Activated CD8-positive, alpha-beta T cell treated with anti-CD3 and anti-CD28 coated beads for 36 hours (primary cell): Measurements from ENCODE around the gene METAP1. TPM values are rescaled to one million over a fixed set of nuclear protein-coding genes. Genes with fewer than 3 reads are reported as not detected.

Experiments
- ATAC-seq: fragments of 200-7000 bp; cut with Tn5 transposase; one replicate; pipeline ENCODE4 v1.10.0; 2021; ENCODE audit warnings: mild to moderate bottlenecking, moderate library complexity
- CTCF ChIA-PET: fragments of 350-600 bp; sonication (Branson Sonifier 250); formaldehyde crosslinking; loops from one replicate; lab custom pipeline; 2021; ENCODE audit warnings: antibody characterized with exemption; lab: Charles Lee
- POLR2A ChIA-PET: fragments of 350-600 bp; sonication (Branson Sonifier 250); formaldehyde crosslinking; loops from one replicate; lab custom pipeline; 2021; ENCODE audit warnings: antibody characterized with exemption; lab: Charles Lee
- DNase-seq: peaks from one replicate; pipeline ENCODE4 v3.0.0-alpha.2; 2020
- H3K27ac Mint-ChIP-seq: one replicate; pipeline ENCODE4 v1.8.0; 2021; ENCODE audit warnings: mild to moderate bottlenecking, mixed read lengths
- H3K27me3 Mint-ChIP-seq: one replicate; pipeline ENCODE4 v1.8.0; 2021; ENCODE audit warnings: mixed read lengths
- H3K36me3 Mint-ChIP-seq: one replicate; pipeline ENCODE4 v1.8.0; 2021; ENCODE audit warnings: low read depth, mixed read lengths
- H3K4me1 Mint-ChIP-seq: one replicate; pipeline ENCODE4 v1.8.0; 2021; ENCODE audit warnings: low read depth, mixed read lengths
- H3K4me3 Mint-ChIP-seq: one replicate; pipeline ENCODE4 v1.8.0; 2021; ENCODE audit warnings: mild to moderate bottlenecking, moderate library complexity, mixed read lengths
- H3K9me3 Mint-ChIP-seq: one replicate; pipeline ENCODE4 v1.8.0; 2021; ENCODE audit warnings: mixed read lengths
- CTCF ChIP-seq: fragments of 200-600 bp; IDR thresholded peaks from one replicate; pipeline ENCODE4 v1.8.0; 2022; ENCODE audit warnings: antibody characterized with exemption, mild to moderate bottlenecking
- intact Hi-C: fragments of 100-400 bp; cut with micrococcal nuclease; formaldehyde crosslinking; loops from one replicate; pipeline ENCODE4 v1.10.0; 2022
- total RNA-seq, 2 experiments: library from RNA; stranded (reverse); gene quantifications; one replicate each; pipeline ENCODE4 v1.2.3, GENCODE V29; 2021

METAP1 gene
- total RNA-seq, 2 experiments from 2014 or later, result 67.1 to 70.4 TPM

DNA sequence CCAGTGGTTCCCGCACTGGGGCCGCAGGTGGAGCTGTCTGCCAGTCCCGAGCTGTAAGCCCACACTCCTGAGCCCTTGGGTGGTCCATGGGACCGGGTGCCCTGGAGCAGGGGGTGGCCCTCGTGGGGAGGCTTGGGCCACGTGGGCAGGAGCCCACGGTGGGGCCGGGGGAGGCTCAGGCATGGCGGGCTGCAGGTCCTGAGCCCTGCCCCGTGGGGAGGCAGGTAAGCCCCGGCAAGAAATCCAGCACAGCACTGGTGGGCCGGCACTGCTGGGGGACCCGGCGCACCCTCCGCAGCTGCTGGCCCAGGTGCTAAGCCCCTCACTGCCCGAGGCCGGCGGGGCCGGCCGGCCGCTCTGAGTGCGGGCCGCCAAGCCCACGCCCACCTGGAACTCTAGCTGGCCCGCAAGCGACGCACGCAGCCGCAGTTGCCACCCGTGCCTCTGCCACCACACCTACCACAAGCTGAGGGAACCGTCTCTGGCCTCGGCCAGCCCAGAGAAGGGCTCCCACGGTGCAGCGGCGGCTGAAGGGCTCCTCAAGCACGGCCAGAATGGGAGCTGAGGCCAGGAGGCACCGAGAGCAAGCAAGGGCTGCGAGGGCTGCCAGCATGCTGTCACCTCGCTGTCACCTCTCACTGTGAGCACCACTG is 2.0 kb upstream of the METAP1 start:
- Mint-ChIP-seq H3K27ac (no peak overlapping the region), H3K4me1 (peaks cover 23% of the 10 kb centered on the region), H3K27me3 (no peaks in the 10 kb centered on the region), H3K9me3 (no peaks in the 10 kb centered on the region), H3K36me3 (peaks cover 14% of the 10 kb centered on the region), H3K4me3 (no peak overlapping the region)
- intact Hi-C loops, result loop anchor here (2.0 kb wide), 1 partner anchor 63 kb away; no protein-coding TSS in a partner anchor
- no peak for TF ChIP-seq CTCF
- no peak for DNase-seq
- ChIA-PET POLR2A (interaction anchor here (1.1 to 5.6 kb wide), 2 partner anchors 64 to 65 kb away, joined by 4 to 58 read pairs; partner anchors contain the start of gene EIF4E), CTCF (interaction anchor here (1.3 to 13.4 kb wide), 3 partner anchors 64 to 411 kb away, joined by 4 to 186 read pairs (median 16); no protein-coding TSS in a partner anchor)
- no peak for ATAC-seq

GRCh38 chr4:98994474-98995182 is 893 bp upstream of the METAP1 start:
- no peak for ATAC-seq
- DNase-seq, result no peak
- Mint-ChIP-seq H3K9me3 (no peaks in the 10 kb centered on the region), H3K27ac (peak overlapping the region; percentile 97), H3K4me3 (peak overlapping the region; percentile 89), H3K27me3 (no peaks in the 10 kb centered on the region), H3K36me3 (peaks cover 17% of the 10 kb centered on the region), H3K4me1 (peaks cover 30% of the 10 kb centered on the region)
- CTCF ChIA-PET, result interaction anchor here (0.7 to 13.4 kb wide), 40 partner anchors 8 to 917 kb away, joined by 3 to 186 read pairs (median 4); partner anchors contain the start of genes ADH5, EIF4E, STPG2 and TRMT10A
- no peak for TF ChIP-seq CTCF
- intact Hi-C loops, result loop anchor here (2.0 to 5.0 kb wide), 2 partner anchors 62 to 67 kb away; partner anchors contain the start of gene EIF4E
- POLR2A ChIA-PET, result interaction anchor here (0.6 to 5.6 kb wide), 16 partner anchors 13 to 912 kb away, joined by 3 to 58 read pairs (median 4); partner anchors contain the start of genes ADH5, EIF4E and RAP1GDS1

DNA sequence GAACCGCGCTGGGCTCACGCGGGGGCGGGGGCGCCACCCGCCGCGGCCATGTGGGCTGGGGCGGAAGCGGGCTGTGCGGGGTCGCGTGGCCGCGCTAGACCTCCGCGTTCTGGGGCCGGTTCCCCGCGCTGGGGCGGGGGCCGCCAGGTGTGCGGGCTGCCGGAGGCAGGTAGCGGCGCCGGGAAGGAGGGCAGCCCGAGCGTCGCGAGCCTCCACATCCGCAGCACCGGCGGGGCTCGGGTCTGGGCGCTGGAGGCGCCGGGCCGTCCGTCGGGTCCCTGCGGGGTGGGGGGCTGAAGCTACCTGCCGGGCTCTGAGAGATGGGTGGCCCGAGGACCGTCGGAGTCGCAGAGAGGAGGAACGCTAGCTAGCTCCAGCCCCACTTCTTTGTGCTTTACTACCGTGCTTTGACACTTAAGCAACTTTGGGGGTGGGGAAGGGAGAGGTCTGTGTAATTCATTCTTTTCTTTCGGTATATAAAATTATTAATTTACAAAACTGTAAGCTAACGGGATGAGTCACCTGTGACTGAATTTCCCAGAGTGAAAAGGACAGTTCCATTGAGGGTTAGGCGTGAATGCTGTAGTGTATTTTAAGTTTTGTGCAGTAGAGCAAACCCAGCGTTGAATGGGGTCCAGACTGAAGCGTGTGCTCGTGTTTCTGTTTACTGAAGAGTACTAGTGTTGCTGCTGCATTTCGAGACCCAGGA is 689 bp downstream of the METAP1 start:
- Mint-ChIP-seq H3K9me3 (no peaks in the 10 kb centered on the region), H3K4me3 (peak overlapping the region; percentile 85), H3K27ac (peak overlapping the region; percentile 84), H3K36me3 (peaks cover 23% of the 10 kb centered on the region), H3K27me3 (no peaks in the 10 kb centered on the region), H3K4me1 (peaks cover 42% of the 10 kb centered on the region)
- no peak for TF ChIP-seq CTCF
- CTCF ChIA-PET, result interaction anchor here (1.0 to 13.4 kb wide), 17 partner anchors 10 to 567 kb away, joined by 3 to 186 read pairs (median 5); partner anchors contain the start of genes EIF4E and TRMT10A
- POLR2A ChIA-PET, result interaction anchor here (0.7 to 5.6 kb wide), 12 partner anchors 11 to 735 kb away, joined by 3 to 58 read pairs (median 6); partner anchors contain the start of genes ADH5, EIF4E and RAP1GDS1
- intact Hi-C loops, result loop anchor here (5.0 kb wide), 1 partner anchor 69 kb away; the partner anchor contains the start of gene EIF4E
- DNase-seq (peak; percentile 45), ATAC-seq (no peak)

DNA sequence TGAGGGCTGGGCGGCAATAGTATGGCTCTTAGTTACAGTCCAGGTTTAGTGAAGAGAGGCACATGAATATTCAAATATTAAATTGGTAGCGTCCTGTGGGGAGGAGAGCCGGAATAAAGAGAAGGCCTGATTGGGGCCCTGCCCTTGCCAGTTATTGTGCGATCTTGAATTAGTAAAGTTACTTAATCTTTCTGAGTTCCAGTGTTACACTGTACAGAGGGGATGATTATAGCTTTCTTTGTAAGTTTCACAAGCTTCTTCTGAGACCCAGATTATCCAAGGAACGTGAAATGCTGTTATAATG is 1.2 kb downstream of the METAP1 start:
- POLR2A ChIA-PET, result interaction anchor here (0.8 to 5.6 kb wide), 9 partner anchors 11 to 735 kb away, joined by 3 to 58 read pairs (median 7); partner anchors contain the start of genes ADH5, EIF4E and RAP1GDS1
- Mint-ChIP-seq H3K4me1 (peaks cover 42% of the 10 kb centered on the region), H3K9me3 (no peaks in the 10 kb centered on the region), H3K4me3 (peak overlapping the region; percentile 85), H3K27ac (peak overlapping the region; percentile 84), H3K36me3 (peaks cover 23% of the 10 kb centered on the region), H3K27me3 (no peaks in the 10 kb centered on the region)
- TF ChIP-seq CTCF, result no peak
- DNase-seq (no peak), ATAC-seq (no peak)
- CTCF ChIA-PET, result interaction anchor here (1.4 to 13.4 kb wide), 6 partner anchors 10 to 408 kb away, joined by 4 to 186 read pairs (median 20); partner anchors contain the start of gene EIF4E
- intact Hi-C loops, result loop anchor here (5.0 kb wide), 1 partner anchor 69 kb away; the partner anchor contains the start of gene EIF4E
